ENCODE data around the gene STARD6.
"Not testable (repeated sequence)": the region's sequence is repeated elsewhere in the genome, so short reads cannot be mapped to it uniquely, and the experiment has no call there.

STARD6 gene

DNA sequence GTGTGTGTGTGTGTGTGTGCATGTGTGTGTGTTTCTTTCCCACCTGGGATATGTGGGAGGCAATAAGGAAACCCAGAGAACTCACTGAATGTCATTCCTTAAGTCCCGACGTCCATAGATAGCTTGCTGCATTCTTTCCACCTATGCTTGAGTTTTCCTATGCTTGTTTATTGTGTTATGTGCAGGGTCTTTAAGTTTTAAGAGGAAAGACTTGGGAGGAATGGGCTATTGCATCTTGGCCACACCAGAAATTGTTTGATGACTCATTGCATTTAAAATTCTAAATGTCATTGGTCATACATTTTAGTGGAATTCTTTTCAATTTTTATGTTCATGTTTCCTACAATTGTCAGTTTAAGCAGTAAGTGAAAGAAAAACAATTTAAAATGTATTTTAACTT, 33.7 kb downstream of the STARD6 start:
- H3K9me3 Mint-ChIP-seq, result no peaks in the 10 kb centered on the region
- ATAC-seq (replicated peaks), result no peak
- H3K27me3 Mint-ChIP-seq, result peaks cover 4 to 8% of the 10 kb centered on the region in 2 donors
- no peak for DNase-seq
- H3K27ac Mint-ChIP-seq, result no peak overlapping the region
- no peaks in the 10 kb centered on the region for H3K4me1 Mint-ChIP-seq (ENCODE audit: low read depth in 2 of 2)
- H3K36me3 Mint-ChIP-seq (ENCODE audit: insufficient read depth), result no peaks in the 10 kb centered on the region
- H3K4me3 Mint-ChIP-seq, result no peak overlapping the region

DNA sequence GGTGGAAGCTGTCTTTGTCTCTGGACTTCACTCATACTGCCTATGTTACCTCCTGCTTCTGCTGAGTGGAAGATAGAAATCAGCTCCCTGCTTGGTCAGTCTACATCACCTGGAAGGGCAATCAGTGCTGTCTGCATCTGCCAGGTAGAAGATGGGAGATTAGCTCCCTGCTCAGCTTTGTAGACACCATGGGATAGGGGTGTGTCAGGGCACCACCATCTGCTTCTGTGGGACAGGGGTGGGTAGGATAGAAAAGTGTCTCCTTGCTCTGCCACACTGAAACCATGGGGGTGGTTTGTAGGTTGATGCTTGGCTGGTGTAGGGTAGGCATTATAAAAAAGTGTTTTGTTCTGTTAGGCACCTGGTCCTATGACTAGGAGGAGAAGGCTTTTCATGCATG, 34.1 kb downstream of the STARD6 start:
- H3K9me3 Mint-ChIP-seq, result no peaks in the 10 kb centered on the region
- no peak overlapping the region for H3K4me3 Mint-ChIP-seq
- DNase-seq, result no peak
- H3K4me1 Mint-ChIP-seq (ENCODE audit: low read depth in 2 of 2), result no peaks in the 10 kb centered on the region
- no peaks in the 10 kb centered on the region for H3K36me3 Mint-ChIP-seq (ENCODE audit: insufficient read depth)
- peaks cover 8 to 9% of the 10 kb centered on the region in 2 donors for H3K27me3 Mint-ChIP-seq
- no peak overlapping the region for H3K27ac Mint-ChIP-seq
- ATAC-seq (replicated peaks), result no peak

GRCh38 chr18:54316071-54316820, 41.4 kb downstream of the STARD6 start:
- Mint-ChIP-seq H3K4me3 (no peak overlapping the region), H3K27ac (no peak overlapping the region), H3K9me3 (no peaks in the 10 kb centered on the region), H3K4me1 (ENCODE audit: low read depth in 2 of 2) (no peaks in the 10 kb centered on the region), H3K27me3 (peaks cover 15 to 22% of the 10 kb centered on the region in 2 donors), H3K36me3 (ENCODE audit: insufficient read depth) (no peaks in the 10 kb centered on the region)
- DNase-seq (no peak), ATAC-seq (replicated peaks) (no peak)

DNA sequence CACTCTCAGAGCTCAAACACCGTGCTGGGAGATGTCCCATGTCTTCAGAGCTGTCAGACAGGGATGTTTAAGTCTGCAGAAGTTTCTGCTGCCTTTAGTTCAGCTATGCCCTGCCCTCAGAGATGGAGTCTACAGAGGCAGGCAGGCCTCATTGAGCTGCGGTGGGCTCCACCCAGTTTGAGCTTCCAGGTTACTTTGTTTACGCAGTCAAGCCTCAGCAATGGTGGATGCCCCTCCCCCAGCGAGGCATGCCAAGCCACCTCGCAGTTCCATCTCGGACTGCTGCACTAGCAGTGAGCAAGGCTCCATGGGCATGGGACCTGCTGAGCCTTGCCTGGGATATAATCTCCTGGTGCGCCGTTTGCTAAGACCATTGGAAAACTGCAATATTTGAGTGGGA, 48.1 kb downstream of the STARD6 start:
- not testable (repeated sequence) for H3K9me3 Mint-ChIP-seq; H3K36me3 Mint-ChIP-seq (ENCODE audit: insufficient read depth); H3K27ac Mint-ChIP-seq; DNase-seq; H3K4me1 Mint-ChIP-seq (ENCODE audit: low read depth in 2 of 2); ATAC-seq (replicated peaks); H3K4me3 Mint-ChIP-seq
- H3K27me3 Mint-ChIP-seq, result peaks cover 9 to 11% of the 10 kb centered on the region in 2 donors

DNA sequence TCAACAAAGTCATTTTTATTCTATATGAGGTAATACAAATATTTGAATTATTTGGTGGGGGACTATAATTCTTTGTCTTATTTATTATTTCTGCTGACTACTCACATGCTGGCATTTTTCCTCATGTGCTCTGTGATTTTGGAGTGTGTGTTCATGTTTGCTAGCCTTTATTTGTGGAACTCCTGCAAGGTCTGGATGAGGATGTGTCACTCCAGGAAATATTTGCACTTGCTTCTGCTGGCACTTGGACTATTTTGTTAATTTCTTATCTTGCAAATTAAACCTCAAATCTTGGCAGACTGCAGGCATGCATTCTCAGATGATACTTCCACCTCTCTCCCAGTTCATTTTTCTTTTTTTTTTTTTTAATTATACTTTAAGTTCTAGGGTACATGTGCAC, 54.2 kb downstream of the STARD6 start:
- Mint-ChIP-seq H3K27me3 (peaks cover 0 to under 1% of the 10 kb centered on the region in 2 donors), H3K9me3 (peaks cover 0 to 7% of the 10 kb centered on the region in 2 donors), H3K27ac (no peak overlapping the region), H3K36me3 (ENCODE audit: insufficient read depth) (no peaks in the 10 kb centered on the region), H3K4me3 (no peak overlapping the region), H3K4me1 (ENCODE audit: low read depth in 2 of 2) (no peaks in the 10 kb centered on the region)
- DNase-seq, result no peak
- ATAC-seq (replicated peaks), result no peak

DNA sequence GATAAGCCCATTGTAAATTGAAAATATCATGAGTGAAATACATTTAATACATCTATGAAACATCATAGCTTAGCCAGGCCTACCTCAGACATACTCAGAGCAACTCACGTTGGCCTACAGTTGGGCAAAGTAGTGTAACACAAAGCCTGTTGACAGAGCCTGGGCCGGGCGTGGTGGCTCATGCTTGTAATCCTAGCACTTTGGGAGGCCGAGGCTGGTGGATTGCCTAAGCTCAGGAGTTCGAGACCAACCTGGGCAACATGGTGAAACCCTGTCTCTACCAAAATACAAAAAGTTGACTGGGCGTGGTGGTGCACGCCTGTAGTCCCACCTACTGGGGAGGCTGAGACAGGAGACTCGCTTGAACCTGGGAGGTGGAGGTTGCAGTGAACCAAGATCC, 58.7 kb downstream of the STARD6 start:
- not testable (repeated sequence) for H3K27me3 Mint-ChIP-seq; H3K9me3 Mint-ChIP-seq; H3K4me1 Mint-ChIP-seq (ENCODE audit: low read depth in 2 of 2); ATAC-seq (replicated peaks); H3K27ac Mint-ChIP-seq; H3K36me3 Mint-ChIP-seq (ENCODE audit: insufficient read depth); DNase-seq; H3K4me3 Mint-ChIP-seq

DNA sequence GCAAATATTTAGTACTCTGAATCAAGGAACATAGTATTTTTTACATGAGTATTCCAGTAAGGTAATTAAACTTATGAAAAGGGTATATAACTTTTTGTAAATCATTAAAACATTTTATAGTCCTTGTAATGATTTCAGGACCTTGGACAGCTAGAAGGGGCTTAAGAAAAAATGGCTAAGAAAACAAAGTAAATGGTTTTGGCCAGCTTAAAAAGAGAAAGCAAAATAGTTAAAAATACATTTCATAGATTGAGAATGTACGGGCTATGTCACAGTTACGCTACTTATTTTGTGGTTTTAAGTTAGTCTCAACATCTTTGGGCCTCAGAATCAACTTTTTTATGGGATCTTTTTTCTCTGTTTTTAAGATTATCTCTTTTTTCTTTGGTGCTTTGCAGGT, 61.6 kb downstream of the STARD6 start:
- Mint-ChIP-seq H3K9me3 (peaks cover 0 to 7% of the 10 kb centered on the region in 2 donors), H3K27me3 (no peaks in the 10 kb centered on the region), H3K27ac (no peak overlapping the region), H3K4me3 (no peak overlapping the region), H3K4me1 (ENCODE audit: low read depth in 2 of 2) (no peaks in the 10 kb centered on the region), H3K36me3 (ENCODE audit: insufficient read depth) (peaks cover 4% of the 10 kb centered on the region)
- DNase-seq (no peak), ATAC-seq (replicated peaks) (no peak)

DNA sequence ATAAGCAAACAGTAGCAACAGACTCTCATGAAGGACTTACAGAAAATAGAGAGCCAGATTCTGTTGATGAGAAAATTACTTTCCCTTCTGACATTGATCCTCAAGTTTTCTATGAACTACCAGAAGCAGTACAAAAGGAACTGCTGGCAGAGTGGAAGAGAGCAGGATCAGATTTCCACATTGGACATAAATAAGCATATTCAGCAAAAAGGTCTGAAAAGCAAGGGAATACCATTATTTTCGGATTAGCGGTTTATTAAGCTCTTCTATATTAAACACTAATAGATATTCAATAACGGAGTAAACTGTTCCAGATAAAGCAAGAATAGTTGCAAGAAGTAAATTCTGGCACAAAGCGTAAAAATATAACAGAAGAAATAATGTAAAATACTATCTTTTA, 63.4 kb downstream of the STARD6 start:
- H3K36me3 Mint-ChIP-seq (ENCODE audit: insufficient read depth), result peaks cover 6% of the 10 kb centered on the region
- peaks cover 0 to 2% of the 10 kb centered on the region in 2 donors for H3K9me3 Mint-ChIP-seq
- H3K4me1 Mint-ChIP-seq (ENCODE audit: low read depth in 2 of 2), result no peaks in the 10 kb centered on the region
- H3K27me3 Mint-ChIP-seq, result no peaks in the 10 kb centered on the region
- no peak overlapping the region for H3K4me3 Mint-ChIP-seq
- DNase-seq, result no peak
- no peak for ATAC-seq (replicated peaks)
- H3K27ac Mint-ChIP-seq, result no peak overlapping the region

DNA sequence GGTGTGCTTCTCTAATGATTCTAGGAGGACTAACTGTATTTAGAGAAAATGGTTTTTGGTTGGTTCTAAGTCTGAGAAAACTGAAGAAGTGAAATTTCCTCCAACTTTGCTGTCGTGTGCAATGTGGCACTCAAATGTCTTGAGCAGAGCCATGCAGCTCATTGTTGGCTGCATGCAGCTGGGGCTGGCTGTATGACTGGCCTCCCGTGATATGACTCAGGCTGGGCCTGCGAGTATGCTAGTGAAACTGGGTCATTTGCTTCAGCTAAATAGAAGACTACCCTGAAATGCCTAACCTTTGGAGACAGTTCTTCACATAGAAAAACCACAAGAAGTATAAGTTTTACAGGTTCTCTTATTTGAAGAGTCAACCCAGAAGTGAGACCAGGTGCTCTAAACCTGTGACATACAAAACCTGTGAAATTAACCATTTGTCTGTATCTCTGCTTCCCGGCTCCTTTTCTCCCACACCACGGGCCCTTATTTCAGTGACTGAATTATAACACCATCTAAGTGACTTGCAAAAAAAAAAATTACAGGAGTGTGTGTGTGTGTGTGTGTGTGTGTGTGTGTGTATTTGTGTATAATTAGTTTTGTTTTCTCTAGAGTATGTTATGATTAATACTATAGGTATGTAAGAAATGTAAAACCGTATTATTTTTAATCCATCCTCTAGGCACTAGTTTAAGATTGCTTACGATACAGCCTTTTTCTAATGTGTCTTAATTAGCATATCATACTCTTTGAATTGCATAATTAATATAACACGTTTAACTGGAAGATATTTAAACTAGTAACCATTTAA, 72.5 kb downstream of the STARD6 start:
- Mint-ChIP-seq H3K27ac (peak overlapping the region; percentile 23 to 27), H3K4me1 (ENCODE audit: low read depth in 2 of 2) (peaks cover 9 to 12% of the 10 kb centered on the region in 2 donors), H3K36me3 (ENCODE audit: insufficient read depth) (peaks cover 37% of the 10 kb centered on the region), H3K4me3 (peak overlapping the region; percentile 22), H3K27me3 (no peaks in the 10 kb centered on the region), H3K9me3 (no peaks in the 10 kb centered on the region)
- ATAC-seq (replicated peaks), result peak; percentile 99
- DNase-seq, result peak in 2 of 3 experiments; percentile 29 to 33

- Mint-ChIP-seq H3K4me1 (ENCODE audit: low read depth in 2 of 2) (peaks cover 10 to 15% of the 10 kb centered on the region in 2 donors), H3K27me3 (no peaks in the 10 kb centered on the region), H3K36me3 (ENCODE audit: insufficient read depth) (peaks cover 41% of the 10 kb centered on the region), H3K27ac (peak overlapping the region; percentile 23 to 27), H3K9me3 (no peaks in the 10 kb centered on the region), H3K4me3 (peak overlapping the region in 1 of 2 donors; percentile 22)
- DNase-seq (no peak), ATAC-seq (replicated peaks) (no peak)
These were observed 73.1 kb downstream of the STARD6 start for GRCh38 chr18:54284535-54284934.

GRCh38 chr18:54280220-54280569, 77.5 kb downstream of the STARD6 start:
- Mint-ChIP-seq H3K27ac (no peak overlapping the region), H3K9me3 (no peaks in the 10 kb centered on the region), H3K36me3 (ENCODE audit: insufficient read depth) (peaks cover 34% of the 10 kb centered on the region), H3K27me3 (no peaks in the 10 kb centered on the region), H3K4me3 (no peak overlapping the region), H3K4me1 (ENCODE audit: low read depth in 2 of 2) (peaks cover 9 to 15% of the 10 kb centered on the region in 2 donors)
- ATAC-seq (replicated peaks), result no peak
- no peak for DNase-seq

- DNase-seq (no peak), ATAC-seq (replicated peaks) (no peak)
- peaks cover 30% of the 10 kb centered on the region for H3K36me3 Mint-ChIP-seq (ENCODE audit: insufficient read depth)
- H3K27me3 Mint-ChIP-seq, result no peaks in the 10 kb centered on the region
- peaks cover 4 to 11% of the 10 kb centered on the region in 2 donors for H3K4me1 Mint-ChIP-seq (ENCODE audit: low read depth in 2 of 2)
- H3K27ac Mint-ChIP-seq, result no peak overlapping the region
- no peak overlapping the region for H3K4me3 Mint-ChIP-seq
- H3K9me3 Mint-ChIP-seq, result no peaks in the 10 kb centered on the region
These were observed 78.0 kb downstream of the STARD6 start for GRCh38 chr18:54279477-54280219.

DNA sequence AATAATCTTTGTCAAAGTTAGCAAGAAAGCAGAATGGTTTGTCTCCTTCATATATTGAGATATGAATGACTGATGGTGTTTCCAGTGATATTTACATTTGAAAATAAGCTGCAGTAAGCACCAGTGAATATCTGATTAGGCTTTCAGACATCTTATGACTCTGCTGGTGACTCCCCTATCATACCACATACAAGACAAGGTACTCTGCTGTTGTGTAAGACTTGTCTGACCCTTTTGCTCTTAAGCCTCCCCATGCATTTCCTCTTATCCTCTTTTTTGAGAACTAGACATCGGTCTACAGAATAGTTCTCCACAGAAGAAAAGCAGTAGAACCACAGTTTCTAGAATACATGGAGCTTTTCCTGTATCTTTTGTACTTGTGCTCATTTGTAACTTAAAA, 79.0 kb downstream of the STARD6 start:
- Mint-ChIP-seq H3K4me1 (ENCODE audit: low read depth in 2 of 2) (peaks cover 1 to 4% of the 10 kb centered on the region in 2 donors), H3K27ac (no peak overlapping the region), H3K9me3 (no peaks in the 10 kb centered on the region), H3K27me3 (no peaks in the 10 kb centered on the region), H3K36me3 (ENCODE audit: insufficient read depth) (peaks cover 29% of the 10 kb centered on the region), H3K4me3 (no peak overlapping the region)
- DNase-seq (no peak), ATAC-seq (replicated peaks) (no peak)
